Endothelial cell of umbilical vein (primary cell): Measurements from ENCODE around the gene CARMIL1.

Experiments
- CTCF ChIP-seq, 2 donors: IDR thresholded peaks; 1 replicate in 1 of 2; 2 replicates in 1 of 2; pipeline ENCODE4 v1.5.1; 2011; ENCODE audit warnings: low read length in 2 of 2, mild to moderate bottlenecking in 2 of 2, moderate library complexity in 2 of 2, control low read depth in 1 of 2, inconsistent platforms in 1 of 2, low read depth in 1 of 2; ENCODE audit not compliant: insufficient read depth in 1 of 2; ENCODE audit errors: extremely low read depth in 1 of 2
- MYC ChIP-seq: IDR thresholded peaks from one replicate; pipeline ENCODE4 v1.6.1; 2011; ENCODE audit warnings: mild to moderate bottlenecking, low read depth, low read length

- TF ChIP-seq CTCF (IDR thresholded peaks at IDR 0.05; ENCODE audit: extremely low read depth in 1 of 2, insufficient read depth in 1 of 2, low read depth in 1 of 2, low read length in 2 of 2) (no peak), MYC (no peak)
These were observed 276.0 kb downstream of the CARMIL1 start for GRCh38 chr6:25555188-25555587.
